GM12874 (cell line): Measurements from ENCODE around the gene RPL9.

Experiments used
- CTCF ChIP-seq: IDR thresholded peaks from 2 replicates; pipeline ENCODE4 v1.5.1; 2011; ENCODE audit warnings: low read depth, mild to moderate bottlenecking, control low read depth, low read length, moderate library complexity; ENCODE audit not compliant: insufficient read depth

Gene RPL9

GRCh38 chr4:39495446-39496213 is 36.9 kb upstream of the RPL9 start:
- no peak for TF ChIP-seq CTCF

- no peak for TF ChIP-seq CTCF
Measured at GRCh38 chr4:39494354-39494753, 35.6 kb upstream of the RPL9 start.

- TF ChIP-seq CTCF: no peak
Measured at GRCh38 chr4:39490322-39490721, 31.6 kb upstream of the RPL9 start.

DNA sequence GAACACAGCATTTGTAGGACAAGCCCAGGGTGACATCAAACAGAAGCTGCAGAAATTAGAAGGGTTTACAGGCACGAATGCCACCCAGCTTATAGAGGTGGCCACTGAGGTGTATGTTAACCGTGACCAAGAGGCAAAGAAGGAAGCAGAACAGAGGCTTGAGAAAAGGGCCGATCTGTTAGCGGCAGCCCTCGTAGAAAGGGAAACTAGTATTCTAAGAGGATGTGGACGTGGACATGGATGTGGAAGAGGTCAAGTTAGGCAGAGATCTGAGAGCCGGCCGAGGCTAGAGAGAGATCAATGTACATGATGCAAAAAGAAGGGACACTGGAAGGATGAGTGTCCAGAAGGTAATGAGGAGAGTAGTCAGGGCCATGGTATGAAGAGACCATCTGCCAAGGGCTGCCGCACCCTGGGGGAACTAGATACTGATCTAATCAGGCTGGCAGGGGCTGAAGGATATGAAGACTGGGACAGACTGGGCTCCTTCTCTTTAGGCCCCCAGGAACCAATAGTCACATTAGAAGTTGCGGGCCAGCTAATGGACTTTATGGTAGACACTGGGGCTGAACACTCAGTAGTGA is 27.6 kb upstream of the RPL9 start:
- TF ChIP-seq CTCF: no peak

GRCh38 chr4:39484582-39485272 is 26.0 kb upstream of the RPL9 start:
- TF ChIP-seq CTCF: no peak

DNA sequence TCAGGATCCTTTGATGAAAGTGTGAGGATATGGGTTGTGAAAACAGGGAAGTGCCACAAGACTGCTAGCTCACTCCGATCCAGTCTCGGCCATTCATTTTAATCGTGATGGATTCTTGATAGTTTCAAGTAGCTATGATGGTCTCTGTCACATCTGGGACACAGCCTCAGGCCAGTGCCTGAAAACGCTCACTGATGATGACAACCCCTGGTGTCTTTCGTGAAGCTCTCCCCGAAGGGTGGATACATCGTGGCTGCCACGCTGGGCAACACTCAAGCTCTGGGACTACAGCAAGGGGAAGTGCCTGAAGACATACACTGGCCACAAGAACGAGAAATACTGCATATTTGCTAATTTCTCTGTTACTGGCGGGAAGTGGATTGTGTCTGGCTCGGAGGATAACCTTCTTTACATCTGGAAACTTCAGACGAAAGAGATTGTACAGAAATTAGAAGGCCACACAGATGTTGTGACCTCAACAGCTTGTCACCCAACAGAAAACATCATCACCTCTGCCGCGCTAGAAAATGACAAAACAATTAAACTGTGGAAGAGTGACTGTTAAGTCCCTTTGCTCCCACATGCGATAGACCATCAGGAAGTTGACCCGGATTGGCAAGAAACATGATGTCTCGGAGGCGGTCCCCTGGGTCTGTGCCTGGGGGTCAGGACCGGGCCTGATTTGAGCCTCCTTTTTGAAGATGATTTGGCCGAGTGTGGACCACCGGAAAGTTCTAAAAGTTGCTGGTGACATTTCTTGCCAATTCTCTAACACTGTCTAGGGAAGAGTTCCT is 22.4 kb upstream of the RPL9 start:
- TF ChIP-seq CTCF: no peak

DNA sequence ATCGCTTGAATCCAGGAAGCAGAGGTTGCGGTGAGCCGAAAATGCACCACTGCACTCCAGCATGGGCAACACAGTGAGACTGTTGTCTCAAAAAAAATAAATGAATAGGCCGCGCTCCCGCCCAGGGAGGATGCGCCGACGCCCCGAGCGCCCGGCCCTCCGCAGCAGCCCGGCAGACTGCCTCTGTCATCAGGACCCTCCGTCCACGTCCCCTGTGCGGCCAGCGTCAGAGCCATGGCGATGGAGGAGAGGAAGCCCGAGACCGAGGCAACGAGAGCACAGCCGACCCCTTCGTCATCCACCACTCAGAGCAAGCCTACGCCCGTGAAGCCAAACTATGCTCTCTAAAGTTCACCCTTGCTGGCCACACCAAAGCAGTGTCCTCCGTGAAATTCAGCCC is 21.5 kb upstream of the RPL9 start:
- no peak for TF ChIP-seq CTCF
